PC-9 (cell line): ENCODE results near the gene CYFIP2. TPM values are rescaled to one million over a fixed set of nuclear protein-coding genes. Genes with fewer than 3 reads are reported as not detected.

ENCODE experiments used
- BruUV-seq: library from RNA; stranded (reverse); fragments of 400-500 nt; replicated peaks from 2 replicates; lab custom pipeline; 2021; lab: Mats Ljungman, UMichigan
- CTCF ChIA-PET: fragments of 300-600 bp; sonication (Branson Sonifier 250); formaldehyde crosslinking; loops from one replicate; lab custom pipeline; 2022; ENCODE audit warnings: antibody characterized with exemption; lab: Charles Lee
- POLR2A ChIA-PET: fragments of 300-600 bp; sonication (Branson Sonifier 250); formaldehyde crosslinking; loops from one replicate; lab custom pipeline; 2022; ENCODE audit warnings: antibody characterized with exemption; ENCODE audit not compliant: unreplicated experiment; lab: Charles Lee
- DNase-seq, 2 experiments: peaks; one replicate each; pipeline versions ENCODE4 v3.0.0 to v3.0.0-alpha.2; 2015 to 2022; ENCODE audit warnings: mixed read lengths in 1 of 2
- H2AFZ ChIP-seq: fragments of 200-600 bp; sonication (generic); 2 replicates; pipeline ENCODE4 v1.8.1; 2017; ENCODE audit warnings: antibody characterized with exemption
- H3F3A ChIP-seq: fragments of 200-600 bp; sonication (generic); 2 replicates; pipeline ENCODE4 v1.8.1; 2017; ENCODE audit warnings: antibody characterized with exemption, mild to moderate bottlenecking, low read depth; ENCODE audit not compliant: insufficient read depth
- H3K27ac ChIP-seq: fragments of 200-600 bp; sonication (generic); 2 replicates; pipeline ENCODE4 v1.6.1; 2016; ENCODE audit warnings: mixed run types
- H3K27me3 ChIP-seq: fragments of 200-600 bp; sonication (generic); 2 replicates; pipeline ENCODE4 v1.6.1; 2016; ENCODE audit warnings: low read depth, mixed run types; ENCODE audit not compliant: insufficient read depth
- H3K36me3 ChIP-seq: fragments of 200-600 bp; sonication (generic); 2 replicates; pipeline ENCODE4 v1.6.1; 2016; ENCODE audit warnings: low read depth, mixed run types
- H3K4me1 ChIP-seq: fragments of 200-600 bp; sonication (generic); replicated peaks from 2 replicates; pipeline ENCODE4 v1.6.1; 2016; ENCODE audit warnings: mixed run types; ENCODE audit not compliant: insufficient read depth
- H3K4me2 ChIP-seq: fragments of 200-600 bp; sonication (generic); 2 replicates; pipeline ENCODE4 v1.6.1; 2017; ENCODE audit warnings: mixed run types
- H3K4me3 ChIP-seq: fragments of 200-600 bp; sonication (generic); 2 replicates; pipeline ENCODE4 v1.6.1; 2016; ENCODE audit warnings: mixed run types
- H3K79me2 ChIP-seq: fragments of 200-600 bp; sonication (generic); 2 replicates; pipeline ENCODE4 v1.6.1; 2017; ENCODE audit warnings: low read depth, mixed run types
- H3K9me2 ChIP-seq: fragments of 200-600 bp; sonication (generic); 2 replicates; pipeline ENCODE4 v1.8.1; 2017; ENCODE audit warnings: mild to moderate bottlenecking; ENCODE audit not compliant: insufficient read depth
- H3K9me3 ChIP-seq: fragments of 200-600 bp; sonication (generic); 2 replicates; pipeline ENCODE4 v1.8.1; 2016; ENCODE audit warnings: low read depth; ENCODE audit not compliant: insufficient read depth
- H4K20me1 ChIP-seq: fragments of 200-600 bp; sonication (generic); 2 replicates; pipeline ENCODE4 v1.8.1; 2017; ENCODE audit not compliant: insufficient read depth
- CTCF ChIP-seq: fragments of 200-600 bp; sonication (generic); conservative IDR thresholded peaks from 2 replicates; pipeline ENCODE4 v1.6.1; 2017; ENCODE audit warnings: mixed run types, antibody characterized with exemption, mild to moderate bottlenecking, moderate library complexity
- EZH2 ChIP-seq: fragments of 200-600 bp; sonication (generic); IDR thresholded peaks from 2 replicates; pipeline ENCODE4 v1.8.0; 2017; ENCODE audit warnings: antibody characterized with exemption, low read depth
- intact Hi-C: fragments of 100-400 bp; cut with micrococcal nuclease; formaldehyde crosslinking; loops from one replicate; pipeline ENCODE4 v1.10.0; 2022; ENCODE audit not compliant: unreplicated experiment
- total RNA-seq: library from RNA; stranded (reverse); gene quantifications from 2 replicates; pipeline ENCODE4 v1.2.3, GENCODE V29; 2021

Gene CYFIP2
- total RNA-seq, 1 experiment from 2014 or later: not detected

GRCh38 chr5:157225469-157226422 is 40.2 kb upstream of the CYFIP2 start:
- Histone ChIP-seq H3K4me3 (no peak overlapping the region), H3K9me2 (no peaks in the 10 kb centered on the region), H2AFZ (no peak overlapping the region), H3K27ac (no peak overlapping the region), H3K4me2 (no peak overlapping the region), H3F3A (no peaks in the 10 kb centered on the region), H4K20me1 (no peaks in the 10 kb centered on the region), H3K79me2 (no peaks in the 10 kb centered on the region), H3K4me1 (no peaks in the 10 kb centered on the region), H3K36me3 (no peaks in the 10 kb centered on the region), H3K27me3 (peaks cover 18% of the 10 kb centered on the region), H3K9me3 (no peaks in the 10 kb centered on the region)
- intact Hi-C loops: no loop called here
- TF ChIP-seq CTCF (no peak), EZH2 (no peak)
- POLR2A ChIA-PET: no interaction called here
- BruUV-seq: no TSS peak
- DNase-seq: no peak
- CTCF ChIA-PET: no interaction called here

GRCh38 chr5:157230610-157231009 is 35.3 kb upstream of the CYFIP2 start:
- DNase-seq: no peak
- intact Hi-C loops: no loop called here
- Histone ChIP-seq H3K4me2 (no peak overlapping the region), H3K9me3 (no peaks in the 10 kb centered on the region), H3F3A (no peaks in the 10 kb centered on the region), H3K4me3 (no peak overlapping the region), H3K4me1 (no peaks in the 10 kb centered on the region), H2AFZ (no peak overlapping the region), H3K27me3 (0 out of 2 replicates have a peak, but pooled peaks cover 12% of the 10 kb centered on the region), H3K79me2 (no peaks in the 10 kb centered on the region), H4K20me1 (no peaks in the 10 kb centered on the region), H3K9me2 (no peaks in the 10 kb centered on the region), H3K27ac (no peak overlapping the region), H3K36me3 (no peaks in the 10 kb centered on the region)
- no TSS peak for BruUV-seq
- TF ChIP-seq CTCF (no peak), EZH2 (no peak)
- ChIA-PET CTCF (no interaction called here), POLR2A (no interaction called here)

GRCh38 chr5:157232706-157233105 is 33.2 kb upstream of the CYFIP2 start:
- no TSS peak for BruUV-seq
- H3K4me1 ChIP-seq: no peaks in the 10 kb centered on the region
- no peak overlapping the region for H3K4me2 ChIP-seq
- DNase-seq: no peak
- no peaks in the 10 kb centered on the region for H3K79me2 ChIP-seq
- H3K4me3 ChIP-seq: no peak overlapping the region
- no peak overlapping the region for H3K27ac ChIP-seq
- no peak overlapping the region for H2AFZ ChIP-seq
- H3K9me2 ChIP-seq: no peaks in the 10 kb centered on the region
- ChIA-PET POLR2A (no interaction called here), CTCF (no interaction called here)
- H3K36me3 ChIP-seq: no peaks in the 10 kb centered on the region
- no peak for TF ChIP-seq CTCF
- no peak for TF ChIP-seq EZH2
- H3F3A ChIP-seq: no peaks in the 10 kb centered on the region
- intact Hi-C loops: no loop called here
- H4K20me1 ChIP-seq: no peaks in the 10 kb centered on the region
- H3K27me3 ChIP-seq: peaks cover 26% of the 10 kb centered on the region; the same call in 1 of the 2 replicates
- H3K9me3 ChIP-seq: no peaks in the 10 kb centered on the region
